GM12878 (cell line): ENCODE results near the gene SPEG. TPM values are rescaled to one million over a fixed set of nuclear protein-coding genes. Genes with fewer than 3 reads are reported as not detected.

Experiments used
- ATAC-seq: fragments of 200-7000 bp; cut with Tn5 transposase; 3 replicates; pipeline ENCODE4 v1.9.1; 2020; ENCODE audit warnings: mild to moderate bottlenecking, moderate library complexity
- BruUV-seq: library from RNA; stranded (reverse); fragments of 400-500 nt; replicated peaks from 2 replicates; lab custom pipeline; 2021; lab: Mats Ljungman, UMichigan
- CTCF ChIA-PET: fragments of 300-600 bp; sonication (Branson Sonifier 250); formaldehyde crosslinking; extraction: SDS; loops from one replicate; lab custom pipeline; 2021; ENCODE audit warnings: inconsistent platforms; lab: Yijun Ruan, JAX
- POLR2A ChIA-PET: fragments of 350-600 bp; formaldehyde crosslinking; extraction: SDS; loops from one replicate; lab custom pipeline; 2021; ENCODE audit warnings: inconsistent platforms; lab: Charles Lee
- RAD21 ChIA-PET: fragments of 300-600 bp; sonication (Branson Sonifier 250); formaldehyde crosslinking; loops from one replicate; lab custom pipeline; 2023; ENCODE audit warnings: antibody characterized with exemption; ENCODE audit not compliant: unreplicated experiment; lab: Charles Lee
- SMC1A ChIA-PET: fragments of 300-600 bp; sonication (Branson Sonifier 250); formaldehyde crosslinking; loops from one replicate; lab custom pipeline; 2023; ENCODE audit not compliant: unreplicated experiment, uncharacterized antibody; lab: Charles Lee
- DNase-seq: peaks from one replicate; pipeline ENCODE4 v3.0.0-alpha.2; 2011; ENCODE audit warnings: low read depth, low spot score
- FAIRE-seq: peaks from 3 replicates; lab custom pipeline; 2011; peaks lifted over from hg19 to GRCh38; lab: Jason Lieb, UNC
- H2AFZ ChIP-seq: 2 replicates; pipeline ENCODE4 v1.6.0; 2011; ENCODE audit warnings: low read depth, low read length, control low read depth; ENCODE audit not compliant: control insufficient read depth
- H3K27ac ChIP-seq: 2 replicates; pipeline ENCODE4 v1.5.1; 2011; ENCODE audit warnings: control low read depth; ENCODE audit not compliant: control insufficient read depth, insufficient read depth
- H3K27me3 ChIP-seq, 2 experiments: replicated peaks in 1 of 2; 2 replicates each; pipeline versions ENCODE4 v1.6.0 to v1.6.1; 2011; ENCODE audit warnings: low read length in 1 of 2; ENCODE audit not compliant: control insufficient read depth in 2 of 2, insufficient read depth in 2 of 2
- H3K36me3 ChIP-seq, 2 experiments: 2 replicates each; pipeline ENCODE4 v1.5.1; 2011; ENCODE audit warnings: low read length in 1 of 2; ENCODE audit not compliant: control insufficient read depth in 2 of 2, insufficient read depth in 2 of 2
- H3K4me1 ChIP-seq: 2 replicates; pipeline ENCODE4 v1.6.1; 2011; ENCODE audit warnings: mild to moderate bottlenecking, low read length, moderate library complexity, mixed read lengths; ENCODE audit not compliant: control insufficient read depth, insufficient read depth
- H3K4me2 ChIP-seq: 2 replicates; pipeline ENCODE4 v1.6.0; 2011; ENCODE audit warnings: control low read depth; ENCODE audit not compliant: control insufficient read depth, insufficient read depth
- H3K4me3 ChIP-seq: fragments of 200-600 bp; sonication (generic); 2 replicates; pipeline ENCODE4 v1.5.1; 2016
- H3K79me2 ChIP-seq: 2 replicates; pipeline ENCODE4 v1.6.0; 2011; ENCODE audit warnings: low read length; ENCODE audit not compliant: control insufficient read depth, insufficient read depth
- H3K9ac ChIP-seq: 2 replicates; pipeline ENCODE4 v1.8.0; 2011; ENCODE audit warnings: low read length, control low read depth, mixed read lengths; ENCODE audit not compliant: control insufficient read depth, insufficient read depth
- H3K9me3 ChIP-seq: replicated peaks from 3 replicates; pipeline ENCODE4 v1.5.1; 2011; ENCODE audit warnings: mild to moderate bottlenecking, low read length; ENCODE audit not compliant: control insufficient read depth, insufficient read depth
- H4K20me1 ChIP-seq: 2 replicates; pipeline ENCODE4 v1.6.0; 2011; ENCODE audit not compliant: control insufficient read depth, insufficient read depth
- ASH2L ChIP-seq: fragments of 300-600, 200-600 bp; sonication (generic); IDR thresholded peaks from 2 replicates; pipeline ENCODE4 v1.6.1; 2017; ENCODE audit warnings: low read depth, mild to moderate bottlenecking, borderline replicate concordance
- BMI1 ChIP-seq: fragments of 450-650 bp; IDR thresholded peaks from 2 replicates; pipeline ENCODE4 v1.6.1; 2016; ENCODE audit warnings: mild to moderate bottlenecking, moderate library complexity, borderline replicate concordance
- CHD2 ChIP-seq: IDR thresholded peaks from 2 replicates; pipeline ENCODE4 v1.6.1; 2011; ENCODE audit warnings: low read depth, low read length, improper control_type of control experiment, borderline replicate concordance
- ESRRA ChIP-seq: IDR thresholded peaks from 2 replicates; pipeline ENCODE4 v1.6.1; 2012; ENCODE audit warnings: mild to moderate bottlenecking, low read length, improper control_type of control experiment
- GABPA ChIP-seq: IDR thresholded peaks from 2 replicates; pipeline ENCODE4 v1.6.1; 2014; ENCODE audit warnings: antibody characterized with exemption, low read depth, mild to moderate bottlenecking, inconsistent platforms
- RAD51 ChIP-seq: fragments of 450-650 bp; IDR thresholded peaks from 2 replicates; pipeline ENCODE4 v1.6.1; 2016; ENCODE audit warnings: moderate library complexity, mild to moderate bottlenecking, inconsistent platforms
- RB1 ChIP-seq: fragments of 450-650 bp; formaldehyde crosslinking; IDR thresholded peaks from 2 replicates; pipeline ENCODE4 v1.6.1; 2017; ENCODE audit warnings: mild to moderate bottlenecking, borderline replicate concordance
- SMAD5 ChIP-seq: IDR thresholded peaks from 2 replicates; pipeline ENCODE4 v1.6.1; 2016; ENCODE audit warnings: antibody characterized with exemption, low read depth
- SMC3 ChIP-seq: IDR thresholded peaks from 2 replicates; pipeline ENCODE4 v1.6.1; 2011; ENCODE audit warnings: low read length, improper control_type of control experiment, borderline replicate concordance
- YY1 ChIP-seq: IDR thresholded peaks from 2 replicates; pipeline ENCODE4 v1.6.1; 2011; ENCODE audit warnings: low read depth, mild to moderate bottlenecking, low read length
- WGBS: methylation state at CpG from one replicate; pipeline ENCODE4 v1.1.6; 2016; ENCODE audit warnings: low lambda C conversion rate; ENCODE audit not compliant: insufficient replicate concordance, insufficient coverage; ENCODE audit errors: missing lambda C conversion rate; 5-methylcytosine and 5-hydroxymethylcytosine counted together
- in situ Hi-C: fragments of 300-500 bp; cut with MboI; formaldehyde crosslinking; loops from 9 replicates; pipeline ENCODE4 v1.14.3; 2018; ENCODE audit warnings: mixed read lengths
- intact Hi-C: fragments of 100-400 bp; cut with micrococcal nuclease; formaldehyde crosslinking; loops from one replicate; pipeline ENCODE4 v1.14.2; 2022; ENCODE audit not compliant: unreplicated experiment
- polyA plus RNA-seq, 11 experiments: library from polyadenylated mRNA; depleted of rRNA in 4 of 11; unstranded in 6 of 11; stranded (reverse) in 5 of 11; fragments of >200 nt; fragmentation: Nextera tagmentation in 4 of 11; fragmentation: Illumina TruSeq in 1 of 11; extraction: Ambion mirVana in 4 of 11; extraction: Trizol in 1 of 11; gene quantifications; 1 replicate in 1 of 11; 2 replicates in 10 of 11; pipeline versions ENCODE4 v1.2.1 to v1.2.3, GENCODE V29; 2011 to 2016; ENCODE audit warnings: inconsistent platforms in 2 of 11, missing spikeins in 2 of 11, low read depth in 1 of 11
- total RNA-seq, 4 experiments: library from RNA; depleted of rRNA in 3 of 4; stranded (reverse); fragments of >200 nt in 3 of 4; fragmentation: Illumina TruSeq in 1 of 4; extraction: Trizol in 1 of 4; gene quantifications; 2 replicates each; pipeline versions ENCODE4 v1.2.1 to v1.2.3, GENCODE V29; 2013 to 2021
- TF ChIP-seq, protein P1 (sequence below): fragments of 450-650 bp; conservative IDR thresholded peaks from 2 replicates; pipeline ENCODE4 v1.6.1; 2017; ENCODE audit warnings: mild to moderate bottlenecking, moderate library complexity

SPEG gene
- total and polyA plus RNA-seq, 10 of the 15 experiments (the other 5 are each of a cell fraction or from before 2014, with no cell fraction given) = 0.03 to 0.28 TPM; not detected in 8

- TF ChIP-seq, protein P1, sequence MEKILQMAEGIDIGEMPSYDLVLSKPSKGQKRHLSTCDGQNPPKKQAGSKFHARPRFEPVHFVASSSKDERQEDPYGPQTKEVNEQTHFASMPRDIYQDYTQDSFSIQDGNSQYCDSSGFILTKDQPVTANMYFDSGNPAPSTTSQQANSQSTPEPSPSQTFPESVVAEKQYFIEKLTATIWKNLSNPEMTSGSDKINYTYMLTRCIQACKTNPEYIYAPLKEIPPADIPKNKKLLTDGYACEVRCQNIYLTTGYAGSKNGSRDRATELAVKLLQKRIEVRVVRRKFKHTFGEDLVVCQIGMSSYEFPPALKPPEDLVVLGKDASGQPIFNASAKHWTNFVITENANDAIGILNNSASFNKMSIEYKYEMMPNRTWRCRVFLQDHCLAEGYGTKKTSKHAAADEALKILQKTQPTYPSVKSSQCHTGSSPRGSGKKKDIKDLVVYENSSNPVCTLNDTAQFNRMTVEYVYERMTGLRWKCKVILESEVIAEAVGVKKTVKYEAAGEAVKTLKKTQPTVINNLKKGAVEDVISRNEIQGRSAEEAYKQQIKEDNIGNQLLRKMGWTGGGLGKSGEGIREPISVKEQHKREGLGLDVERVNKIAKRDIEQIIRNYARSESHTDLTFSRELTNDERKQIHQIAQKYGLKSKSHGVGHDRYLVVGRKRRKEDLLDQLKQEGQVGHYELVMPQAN = no peak
- no peak for TF ChIP-seq SMAD5
- no peak for TF ChIP-seq GABPA
- no peak for TF ChIP-seq BMI1
- TF ChIP-seq YY1 = no peak
- no peak for TF ChIP-seq ESRRA
- no peak for TF ChIP-seq CHD2
Measured at GRCh38 chr2:219490600-219491130, 56.0 kb downstream of the SPEG start (continued).

- WGBS = 16% methylated on average over 14 of the region's 14 CpGs
- Histone ChIP-seq H3K9me3 (no peaks in the 10 kb centered on the region), H3K27ac (no peak overlapping the region), H3K79me2 (no peaks in the 10 kb centered on the region), H3K4me3 (no peak overlapping the region), H4K20me1 (no peaks in the 10 kb centered on the region), H3K27me3 (peaks cover 10 to 15% of the 10 kb centered on the region in 2 experiments), H2AFZ (no peak overlapping the region), H3K36me3 (no peaks in the 10 kb centered on the region), H3K4me2 (no peak overlapping the region), H3K9ac (no peak overlapping the region), H3K4me1 (peaks cover 3% of the 10 kb centered on the region; the same call in 1 of the 2 replicates)
- TF ChIP-seq RAD51 = no peak
- no peak for TF ChIP-seq RB1
- TF ChIP-seq SMC3 = no peak
- TF ChIP-seq ASH2L = no peak
- CTCF ChIA-PET = interaction anchor here (1.1 to 11.4 kb wide), 3 partner anchors 9 to 89 kb away, joined by 3 to 224 read pairs (median 9); no protein-coding TSS in a partner anchor
- no peak for DNase-seq
- POLR2A ChIA-PET = no interaction called here
- no peak for FAIRE-seq
- in situ Hi-C loops (no loop called here), intact Hi-C loops (no loop called here)
- BruUV-seq = no TSS peak
- SMC1A ChIA-PET = interaction anchor here (0.9 to 1.2 kb wide), 2 partner anchors 36 to 39 kb away, joined by 3 to 4 read pairs; no protein-coding TSS in a partner anchor
- ATAC-seq = no peak
- RAD21 ChIA-PET = interaction anchor here (0.6 to 1.2 kb wide), 2 partner anchors 28 to 38 kb away, joined by 4 to 5 read pairs; no protein-coding TSS in a partner anchor
Measured at GRCh38 chr2:219491278-219491963, 56.8 kb downstream of the SPEG start.
